Endothelial cell of umbilical vein (primary cell): ENCODE data around the gene DOCK4. TPM values are rescaled to one million over a fixed set of nuclear protein-coding genes. Genes with fewer than 3 reads are reported as not detected.

Source experiments
- BruUV-seq: library from RNA; stranded (reverse); fragments of 400-500 nt; replicated peaks from 2 replicates; lab custom pipeline; 2021; lab: Mats Ljungman, UMichigan
- CTCF ChIA-PET: fragments of 300-600, 350-600 bp; sonication (Branson Sonifier 250); formaldehyde crosslinking; loops from one replicate; lab custom pipeline; 2021; ENCODE audit warnings: antibody characterized with exemption, inconsistent platforms; lab: Charles Lee
- POLR2A ChIA-PET: fragments of 300-600, 350-600 bp; sonication (Branson Sonifier 250); formaldehyde crosslinking; loops from one replicate; lab custom pipeline; 2021; ENCODE audit warnings: antibody characterized with exemption, inconsistent platforms; lab: Charles Lee
- DNase-seq: peaks from one replicate; pipeline ENCODE4 v3.0.0-alpha.2; 2011; ENCODE audit warnings: low read depth, low spot score
- FAIRE-seq: peaks from 2 replicates; lab custom pipeline; 2011; peaks lifted over from hg19 to GRCh38; lab: Jason Lieb, UNC
- H2AFZ ChIP-seq: 2 replicates; pipeline ENCODE4 v1.6.0; 2012; ENCODE audit warnings: low read depth, low read length, control low read depth, inconsistent platforms
- H3K27ac ChIP-seq: 2 replicates; pipeline ENCODE4 v1.5.1; 2011; ENCODE audit warnings: low read depth, mild to moderate bottlenecking, control low read depth, low read length, moderate library complexity; ENCODE audit not compliant: insufficient read depth
- H3K27me3 ChIP-seq, 2 experiments: 2 replicates each; pipeline versions ENCODE4 v1.6.0 to v1.6.1; 2011; ENCODE audit warnings: low read length in 2 of 2, mixed read lengths in 1 of 2; ENCODE audit not compliant: control insufficient read depth in 2 of 2, insufficient read depth in 2 of 2
- H3K36me3 ChIP-seq, 2 experiments: 2 replicates in 1 of 2; 3 replicates in 1 of 2; pipeline ENCODE4 v1.5.1; 2011; ENCODE audit warnings: low read length in 2 of 2, mild to moderate bottlenecking in 1 of 2, moderate library complexity in 1 of 2; ENCODE audit not compliant: control insufficient read depth in 2 of 2, insufficient read depth in 2 of 2; ENCODE audit errors: extremely low read depth in 1 of 2
- H3K4me1 ChIP-seq: 3 replicates; pipeline ENCODE4 v1.5.1; 2011; ENCODE audit warnings: mild to moderate bottlenecking, low read length; ENCODE audit not compliant: control insufficient read depth, insufficient read depth; ENCODE audit errors: extremely low read depth
- H3K4me2 ChIP-seq: 2 replicates; pipeline ENCODE4 v1.6.1; 2011; ENCODE audit warnings: low read length, control low read depth, mixed read lengths; ENCODE audit not compliant: insufficient read depth
- H3K4me3 ChIP-seq, 3 experiments: fragments of 200-600 bp in 1 of 3; sonication (generic), shearing (Covaris generic) in 1 of 3; replicated peaks in 1 of 3; 2 replicates each; pipeline ENCODE4 v1.5.1; 2011 to 2016; ENCODE audit warnings: control low read depth in 3 of 3, low read length in 3 of 3, mild to moderate bottlenecking in 2 of 3, inconsistent platforms in 1 of 3, low read depth in 1 of 3, moderate library complexity in 1 of 3; ENCODE audit not compliant: insufficient read depth in 1 of 3
- H3K79me2 ChIP-seq: 2 replicates; pipeline ENCODE4 v1.6.0; 2012; ENCODE audit warnings: low read length, inconsistent platforms; ENCODE audit not compliant: control insufficient read depth, insufficient read depth
- H3K9ac ChIP-seq: replicated peaks from 2 replicates; pipeline ENCODE3; 2011; ENCODE audit warnings: low read length, control low read depth; ENCODE audit not compliant: insufficient read depth; ENCODE audit errors: extremely low read depth
- H3K9me1 ChIP-seq: replicated peaks from 3 replicates; pipeline ENCODE4 v1.6.0; 2011; ENCODE audit warnings: mild to moderate bottlenecking, low read length; ENCODE audit not compliant: control insufficient read depth, insufficient read depth; ENCODE audit errors: extremely low read depth
- H3K9me3 ChIP-seq: replicated peaks from 2 replicates; pipeline ENCODE4 v1.5.1; 2012; ENCODE audit warnings: low read length, inconsistent platforms; ENCODE audit not compliant: control insufficient read depth, insufficient read depth
- H4K20me1 ChIP-seq: replicated peaks from 2 replicates; pipeline ENCODE3; 2011; ENCODE audit warnings: mild to moderate bottlenecking, low read length; ENCODE audit not compliant: control insufficient read depth, insufficient read depth; ENCODE audit errors: extremely low read depth
- CTCF ChIP-seq, 2 donors: IDR thresholded peaks; 1 replicate in 1 of 2; 2 replicates in 1 of 2; pipeline ENCODE4 v1.5.1; 2011; ENCODE audit warnings: low read length in 2 of 2, mild to moderate bottlenecking in 2 of 2, moderate library complexity in 2 of 2, control low read depth in 1 of 2, inconsistent platforms in 1 of 2, low read depth in 1 of 2; ENCODE audit not compliant: insufficient read depth in 1 of 2; ENCODE audit errors: extremely low read depth in 1 of 2
- EZH2 ChIP-seq: IDR thresholded peaks from 2 replicates; pipeline ENCODE4 v1.6.1; 2012; ENCODE audit warnings: borderline replicate concordance, low read depth, mild to moderate bottlenecking, moderate library complexity, low read length, inconsistent platforms; ENCODE audit not compliant: severe bottlenecking
- FOS ChIP-seq: IDR thresholded peaks from 2 replicates; pipeline ENCODE4 v1.6.1; 2011; ENCODE audit warnings: mild to moderate bottlenecking, low read length, moderate library complexity, borderline replicate concordance; ENCODE audit not compliant: insufficient read depth
- GATA2 ChIP-seq: IDR thresholded peaks from 2 replicates; pipeline ENCODE4 v1.7.0; 2011; ENCODE audit warnings: low read depth, mild to moderate bottlenecking, moderate library complexity, mixed read lengths, low read length; ENCODE audit not compliant: insufficient read length, insufficient read depth
- JUN ChIP-seq: IDR thresholded peaks from 2 replicates; pipeline ENCODE4 v1.6.1; 2011; ENCODE audit warnings: borderline replicate concordance, low read depth; ENCODE audit not compliant: insufficient read length, insufficient read depth
- MAX ChIP-seq: IDR thresholded peaks from 2 replicates; pipeline ENCODE4 v1.6.1; 2011; ENCODE audit not compliant: insufficient read depth, insufficient read length
- MYC ChIP-seq: IDR thresholded peaks from one replicate; pipeline ENCODE4 v1.6.1; 2011; ENCODE audit warnings: mild to moderate bottlenecking, low read depth, low read length
- POLR2A ChIP-seq: IDR thresholded peaks from 2 replicates; pipeline ENCODE4 v1.6.1; 2012; ENCODE audit warnings: low read depth, mild to moderate bottlenecking, control low read depth, low read length
- POLR2AphosphoS5 ChIP-seq: IDR thresholded peaks from 2 replicates; pipeline ENCODE4 v1.6.1; 2012; ENCODE audit warnings: low read depth, mild to moderate bottlenecking, control low read depth, low read length, moderate library complexity; ENCODE audit not compliant: insufficient read depth
- dilution Hi-C: fragments of 300-500 bp; cut with MboI; formaldehyde crosslinking; loops from one replicate; pipeline ENCODE4 v1.15.0; 2019; ENCODE audit warnings: low sequenced_read_pairs; ENCODE audit not compliant: extremely low pct_ligation_motif_present
- intact Hi-C: fragments of 100-400 bp; cut with micrococcal nuclease; formaldehyde crosslinking; loops from one replicate; pipeline ENCODE4 v1.10.0; 2022
- polyA plus RNA-seq, 4 experiments: library from polyadenylated mRNA; depleted of rRNA in 3 of 4; stranded (reverse) in 3 of 4; unstranded in 1 of 4; fragments of >200 nt; gene quantifications; 2 replicates each; pipeline versions ENCODE4 v1.2.1 to v1.2.3, GENCODE V29; 2011 to 2012; ENCODE audit warnings: missing spikeins in 1 of 4
- total RNA-seq: library from RNA; stranded (reverse); gene quantifications from 2 replicates; pipeline ENCODE4 v1.2.3, GENCODE V29; 2021

The DOCK4 gene
- total and polyA plus RNA-seq, 2 donors (not counting 3 experiments of a cell fraction or from before 2014, with no cell fraction given): 47.4 to 164 TPM

DNA sequence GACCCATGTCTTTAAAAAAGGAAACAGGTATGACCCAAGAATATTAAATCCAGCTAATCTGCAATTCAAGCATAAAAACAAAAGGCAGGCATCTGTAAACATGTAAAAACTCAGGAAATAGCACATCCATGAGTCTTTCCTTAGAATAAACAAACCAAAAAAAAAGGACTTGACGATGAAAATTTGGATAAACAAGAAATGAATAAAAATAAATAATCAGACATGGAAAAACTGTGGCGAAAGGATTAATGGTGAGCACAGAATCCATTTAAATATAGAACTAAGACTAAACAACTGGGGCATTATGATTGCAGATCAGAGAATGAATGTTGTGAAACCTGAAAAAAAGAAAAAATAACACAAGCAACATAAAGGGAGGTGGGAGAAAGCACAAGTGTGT is 170.1 kb downstream of the DOCK4 start:
- BruUV-seq: no TSS peak
- H3K27ac ChIP-seq: peak overlapping the region; percentile 33
- FAIRE-seq (no peak), DNase-seq (peak; percentile 70)
- H4K20me1 ChIP-seq: no peaks in the 10 kb centered on the region
- dilution Hi-C loops (no loop called here), intact Hi-C loops (no loop called here)
- ChIA-PET CTCF (interaction anchor here (0.8 to 1.6 kb wide), 3 partner anchors 17 to 23 kb away, joined by 4 to 5 read pairs (median 4); no protein-coding TSS in a partner anchor), POLR2A (no interaction called here)
- no peaks in the 10 kb centered on the region for H3K9me1 ChIP-seq
- no peaks in the 10 kb centered on the region for H3K36me3 ChIP-seq
- no peaks in the 10 kb centered on the region for H3K9me3 ChIP-seq
- H3K79me2 ChIP-seq: peaks cover 90% of the 10 kb centered on the region
- H2AFZ ChIP-seq: no peak overlapping the region
- H3K9ac ChIP-seq: peak overlapping the region; percentile 49
- peak overlapping the region; percentile 79 for H3K4me2 ChIP-seq
- no peaks in the 10 kb centered on the region for H3K27me3 ChIP-seq
- peaks cover 25% of the 10 kb centered on the region for H3K4me1 ChIP-seq
- TF ChIP-seq MYC: no peak
- TF ChIP-seq POLR2AphosphoS5: peak; percentile 28
- peak; percentile 51 for TF ChIP-seq JUN
- TF ChIP-seq FOS: peak; percentile 10
- peak overlapping the region in 1 of 3 experiments; percentile 37 for H3K4me3 ChIP-seq

GRCh38 chr7:112031689-112032088 is 174.5 kb downstream of the DOCK4 start:
- Histone ChIP-seq H3K36me3 (no peaks in the 10 kb centered on the region), H3K4me1 (peaks cover 25% of the 10 kb centered on the region), H3K4me2 (no peak overlapping the region), H3K9me1 (no peaks in the 10 kb centered on the region), H4K20me1 (no peaks in the 10 kb centered on the region), H2AFZ (no peak overlapping the region), H3K4me3 (no peak overlapping the region), H3K9me3 (no peaks in the 10 kb centered on the region), H3K27me3 (no peaks in the 10 kb centered on the region), H3K9ac (no peak overlapping the region), H3K27ac (no peak overlapping the region), H3K79me2 (peaks cover 93% of the 10 kb centered on the region)
- intact Hi-C loops: no loop called here
- dilution Hi-C loops: no loop called here
- DNase-seq (no peak), FAIRE-seq (no peak)
- CTCF ChIA-PET: interaction anchor here (0.6 to 1.7 kb wide), 2 partner anchors 17 to 23 kb away, joined by 3 to 4 read pairs; no protein-coding TSS in a partner anchor
- TF ChIP-seq POLR2A: no peak
- no peak for TF ChIP-seq MAX
- no peak for TF ChIP-seq JUN
- no peak for TF ChIP-seq FOS
- no peak for TF ChIP-seq EZH2
- no peak for TF ChIP-seq POLR2AphosphoS5
- TF ChIP-seq GATA2: no peak
- TF ChIP-seq MYC: no peak
- TF ChIP-seq CTCF (IDR thresholded peaks at IDR 0.05; ENCODE audit: extremely low read depth in 1 of 2, insufficient read depth in 1 of 2, low read depth in 1 of 2, low read length in 2 of 2): no peak
- no TSS peak for BruUV-seq
- POLR2A ChIA-PET: no interaction called here
